K562 (cell line): ENCODE measurements around the gene FREM1. TPM values are rescaled to one million over a fixed set of nuclear protein-coding genes. Genes with fewer than 3 reads are reported as not detected.

Experiments used
- ATAC-seq: fragments of 200-7000 bp; cut with Tn5 transposase; 3 replicates; pipeline ENCODE4 v1.9.1; 2020; ENCODE audit warnings: moderate library complexity
- BruUV-seq: library from RNA; stranded (reverse); fragments of 400-500 nt; replicated peaks from 2 replicates; lab custom pipeline; 2021; lab: Mats Ljungman, UMichigan
- CTCF ChIA-PET: fragments of 300-600 bp; formaldehyde crosslinking; extraction: SDS; loops from one replicate; lab custom pipeline; 2021; ENCODE audit warnings: low intra/inter-chr PET ratio; lab: Yijun Ruan, JAX
- POLR2A ChIA-PET: fragments of 300-600, 350-650 bp; sonication (Branson Sonifier 250); formaldehyde crosslinking; extraction: SDS; loops from one replicate; lab custom pipeline; 2021; ENCODE audit warnings: antibody characterized with exemption, inconsistent platforms; lab: Yijun Ruan, JAX
- DNase-seq, 4 experiments: peaks; one replicate each; pipeline versions ENCODE4 v3.0.0 to v3.0.0-alpha.2; 2011 to 2018; ENCODE audit warnings: low spot score in 3 of 4, mixed read lengths in 3 of 4; ENCODE audit errors: extremely low read depth in 1 of 4
- FAIRE-seq: peaks from 2 replicates; lab custom pipeline; 2011; peaks lifted over from hg19 to GRCh38; lab: Jason Lieb, UNC
- H2AFZ ChIP-seq: 2 replicates; pipeline ENCODE4 v1.6.0; 2011; ENCODE audit warnings: low read depth, low read length, control low read depth, inconsistent platforms
- H3K27ac ChIP-seq: fragments of 200-600 bp; 3 replicates; pipeline ENCODE4 v1.8.0; 2011; ENCODE audit warnings: low read depth, mild to moderate bottlenecking, control low read depth, inconsistent platforms, low read length, moderate library complexity, mixed read lengths; ENCODE audit errors: extremely low read depth
- H3K27me3 ChIP-seq, 2 experiments: fragments of 300-600 bp in 1 of 2; 2 replicates in 1 of 2; 3 replicates in 1 of 2; pipeline versions ENCODE4 v1.6.0 to v1.8.0; 2011; ENCODE audit warnings: inconsistent platforms in 2 of 2, low read length in 2 of 2, mild to moderate bottlenecking in 1 of 2, mixed read lengths in 1 of 2, moderate library complexity in 1 of 2; ENCODE audit not compliant: control insufficient read depth in 2 of 2, insufficient read depth in 2 of 2
- H3K36me3 ChIP-seq: fragments of 300-600 bp; 3 replicates; pipeline ENCODE4 v1.8.0; 2011; ENCODE audit warnings: mild to moderate bottlenecking, low read length, inconsistent platforms; ENCODE audit not compliant: control insufficient read depth, insufficient read depth
- H3K4me1 ChIP-seq, 2 experiments: fragments of 200-600 bp in 1 of 2; replicated peaks in 1 of 2; 2 replicates in 1 of 2; 3 replicates in 1 of 2; pipeline versions ENCODE4 v1.5.1 to v1.8.0; 2011; ENCODE audit warnings: inconsistent platforms in 2 of 2, low read length in 2 of 2, mild to moderate bottlenecking in 1 of 2, mixed read lengths in 1 of 2, moderate library complexity in 1 of 2; ENCODE audit not compliant: control insufficient read depth in 2 of 2, insufficient read depth in 2 of 2
- H3K4me2 ChIP-seq: 2 replicates; pipeline ENCODE4 v1.6.1; 2011; ENCODE audit warnings: low read length, control low read depth, inconsistent platforms, mixed read lengths; ENCODE audit not compliant: insufficient read depth
- H3K4me3 ChIP-seq: fragments of 200-600 bp; sonication (generic), shearing (Covaris generic); 2 replicates; pipeline ENCODE4 v1.5.1; 2016; ENCODE audit warnings: control low read depth, inconsistent platforms
- H3K79me2 ChIP-seq: fragments of 200-600 bp; 3 replicates; pipeline ENCODE4 v1.8.0; 2011; ENCODE audit warnings: low read length, inconsistent platforms; ENCODE audit not compliant: control insufficient read depth, insufficient read depth
- H3K9ac ChIP-seq, 2 experiments: 2 replicates each; pipeline versions ENCODE4 v1.6.0 to v1.6.1; 2011; ENCODE audit warnings: low read depth in 2 of 2, low read length in 2 of 2, control low read depth in 1 of 2, inconsistent platforms in 1 of 2, mild to moderate bottlenecking in 1 of 2, mixed read lengths in 1 of 2; ENCODE audit not compliant: insufficient read depth in 1 of 2
- H3K9me1 ChIP-seq: one replicate; pipeline ENCODE4 v1.6.0; 2011; ENCODE audit warnings: inconsistent platforms, mild to moderate bottlenecking, low read length, moderate library complexity; ENCODE audit not compliant: control insufficient read depth, insufficient read depth
- H3K9me3 ChIP-seq: replicated peaks from 2 replicates; pipeline ENCODE4 v1.5.1; 2011; ENCODE audit warnings: low read depth, low read length, inconsistent platforms; ENCODE audit not compliant: control insufficient read depth, insufficient read depth
- H4K20me1 ChIP-seq: replicated peaks from 2 replicates; pipeline ENCODE4 v1.6.1; 2011; ENCODE audit warnings: low read length, inconsistent platforms, mixed read lengths; ENCODE audit not compliant: control insufficient read depth, insufficient read depth
- BACH1 ChIP-seq: fragments of 200-800 bp; sonication (Bioruptor generic); IDR thresholded peaks from 2 replicates; pipeline ENCODE4 v1.6.1; 2016; ENCODE audit warnings: missing genetic modification characterization, missing compliant biosample characterization
- DACH1 ChIP-seq: fragments of 450-650 bp; IDR thresholded peaks from 2 replicates; pipeline ENCODE4 v1.6.1; 2018; ENCODE audit not compliant: partially characterized antibody
- ELF1 ChIP-seq: fragments of 200-800 bp; sonication (Bioruptor generic); IDR thresholded peaks from 2 replicates; pipeline ENCODE4 v1.6.1; 2016; ENCODE audit warnings: missing genetic modification characterization, missing compliant biosample characterization
- ELK1 ChIP-seq: sonication (generic); formaldehyde crosslinking; IDR thresholded peaks from 2 replicates; pipeline ENCODE4 v1.8.1; 2022; ENCODE audit warnings: missing genetic modification reagents
- GTF2B ChIP-seq: IDR thresholded peaks from 2 replicates; pipeline ENCODE4 v1.6.1; 2011; ENCODE audit not compliant: insufficient read length; ENCODE audit errors: extremely low read depth
- PYGO2 ChIP-seq: fragments of 450-650 bp; IDR thresholded peaks from 2 replicates; pipeline ENCODE4 v1.6.1; 2016; ENCODE audit warnings: mild to moderate bottlenecking, missing genetic modification characterization, moderate library complexity, missing compliant biosample characterization
- SIN3B ChIP-seq: fragments of 450-650 bp; IDR thresholded peaks from 2 replicates; pipeline ENCODE4 v1.6.1; 2017; ENCODE audit warnings: low read depth, mild to moderate bottlenecking, moderate library complexity
- STAT5B ChIP-seq: fragments of 250-450 bp; sonication (Bioruptor Pico); IDR thresholded peaks from 2 replicates; pipeline ENCODE4 v1.8.0; 2021; ENCODE audit warnings: mild to moderate bottlenecking, inconsistent platforms
- XRCC5 ChIP-seq: fragments of 200-400 bp; formaldehyde crosslinking; IDR thresholded peaks from 2 replicates; pipeline ENCODE4 v1.6.1; 2017; ENCODE audit warnings: low read depth, mild to moderate bottlenecking, low read length
- ZBTB12 ChIP-seq: fragments of 250-450 bp; sonication (Bioruptor Pico); IDR thresholded peaks from 2 replicates; pipeline ENCODE4 v1.4.0; 2020
- ZNF232 ChIP-seq: sonication (generic); formaldehyde crosslinking; IDR thresholded peaks from 2 replicates; pipeline ENCODE4 v1.8.0; 2022; ENCODE audit warnings: mild to moderate bottlenecking, missing genetic modification reagents
- ZNF277 ChIP-seq: fragments of 250-450 bp; sonication (Bioruptor Pico); IDR thresholded peaks from 2 replicates; pipeline ENCODE4 v1.8.0; 2022; ENCODE audit warnings: inconsistent platforms, mild to moderate bottlenecking, moderate library complexity, borderline replicate concordance
- ZNF644 ChIP-seq: fragments of 200-800 bp; sonication (Bioruptor generic); IDR thresholded peaks from 2 replicates; pipeline ENCODE4 v1.6.1; 2016; ENCODE audit warnings: low read depth, missing genetic modification characterization, missing compliant biosample characterization
- ZNF780A ChIP-seq: fragments of 250-450 bp; sonication (Bioruptor Pico); IDR thresholded peaks from 2 replicates; pipeline ENCODE4 v1.5.0; 2021; ENCODE audit warnings: mild to moderate bottlenecking
- WGBS: fragments of 100-300 bp; shearing (Covaris generic); methylation state at CpG from one replicate; pipeline ENCODE4 v1.1.6; 2016; ENCODE audit warnings: low coverage, mixed read lengths; ENCODE audit not compliant: insufficient coverage; ENCODE audit errors: missing lambda C conversion rate; 5-methylcytosine and 5-hydroxymethylcytosine counted together
- in situ Hi-C: fragments of 300-500 bp; cut with MboI; formaldehyde crosslinking; loops from 4 replicates; pipeline ENCODE4 v1.15.0; 2018; ENCODE audit warnings: inconsistent platforms, mixed read lengths
- intact Hi-C: fragments of 100-400 bp; cut with micrococcal nuclease; formaldehyde crosslinking; loops from 2 replicates; pipeline ENCODE4 v1.14.2; 2022
- polyA plus RNA-seq, 8 experiments: library from polyadenylated mRNA; depleted of rRNA in 4 of 8; stranded (reverse) in 5 of 8; unstranded in 3 of 8; fragments of >200 nt; fragmentation: Nextera tagmentation in 2 of 8; fragmentation: Illumina TruSeq in 1 of 8; extraction: Ambion mirVana in 2 of 8; extraction: Trizol in 1 of 8; gene quantifications; 2 replicates each; pipeline versions ENCODE4 v1.2.1 to v1.2.3, GENCODE V29; 2011 to 2014; ENCODE audit warnings: inconsistent platforms in 1 of 8, missing spikeins in 1 of 8
- total RNA-seq, 7 experiments: library from RNA; depleted of rRNA in 6 of 7; stranded (reverse); fragments of >200 nt in 6 of 7; fragmentation: Illumina TruSeq in 2 of 7; extraction: Trizol in 2 of 7; gene quantifications; 2 replicates each; pipeline versions ENCODE4 v1.2.1 to v1.2.3, GENCODE V29; 2011 to 2021; ENCODE audit warnings: low replicate concordance in 1 of 7
- TF ChIP-seq, protein P1 (sequence below): fragments of 200-800 bp; sonication (Bioruptor generic); IDR thresholded peaks from 2 replicates; pipeline ENCODE4 v1.6.1; 2017; ENCODE audit warnings: missing genetic modification characterization, missing compliant biosample characterization
- TF ChIP-seq, protein P2 (sequence below): fragments of 450-650 bp; formaldehyde crosslinking; IDR thresholded peaks from 2 replicates; pipeline ENCODE4 v1.4.0; 2022; ENCODE audit warnings: mild to moderate bottlenecking, moderate library complexity

Gene FREM1
- total and polyA plus RNA-seq, 9 of the 15 experiments (the other 6 are each of a cell fraction or from before 2014, with no cell fraction given), result 0.03 to 0.24 (median 0.13) TPM; not detected in 2

- CTCF ChIA-PET, result no interaction called here
- ATAC-seq, result no peak
- H3K9ac ChIP-seq, result no peak overlapping the region
- TF ChIP-seq, protein P1, sequence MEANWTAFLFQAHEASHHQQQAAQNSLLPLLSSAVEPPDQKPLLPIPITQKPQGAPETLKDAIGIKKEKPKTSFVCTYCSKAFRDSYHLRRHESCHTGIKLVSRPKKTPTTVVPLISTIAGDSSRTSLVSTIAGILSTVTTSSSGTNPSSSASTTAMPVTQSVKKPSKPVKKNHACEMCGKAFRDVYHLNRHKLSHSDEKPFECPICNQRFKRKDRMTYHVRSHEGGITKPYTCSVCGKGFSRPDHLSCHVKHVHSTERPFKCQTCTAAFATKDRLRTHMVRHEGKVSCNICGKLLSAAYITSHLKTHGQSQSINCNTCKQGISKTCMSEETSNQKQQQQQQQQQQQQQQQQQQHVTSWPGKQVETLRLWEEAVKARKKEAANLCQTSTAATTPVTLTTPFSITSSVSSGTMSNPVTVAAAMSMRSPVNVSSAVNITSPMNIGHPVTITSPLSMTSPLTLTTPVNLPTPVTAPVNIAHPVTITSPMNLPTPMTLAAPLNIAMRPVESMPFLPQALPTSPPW, result no peak
- no peak for TF ChIP-seq ELK1 (CRISPR knock-in tag)
- no peak for TF ChIP-seq STAT5B (CRISPR knock-in tag)
- no peak for TF ChIP-seq PYGO2 (tag)
- no peak for TF ChIP-seq DACH1
- TF ChIP-seq, protein P2, sequence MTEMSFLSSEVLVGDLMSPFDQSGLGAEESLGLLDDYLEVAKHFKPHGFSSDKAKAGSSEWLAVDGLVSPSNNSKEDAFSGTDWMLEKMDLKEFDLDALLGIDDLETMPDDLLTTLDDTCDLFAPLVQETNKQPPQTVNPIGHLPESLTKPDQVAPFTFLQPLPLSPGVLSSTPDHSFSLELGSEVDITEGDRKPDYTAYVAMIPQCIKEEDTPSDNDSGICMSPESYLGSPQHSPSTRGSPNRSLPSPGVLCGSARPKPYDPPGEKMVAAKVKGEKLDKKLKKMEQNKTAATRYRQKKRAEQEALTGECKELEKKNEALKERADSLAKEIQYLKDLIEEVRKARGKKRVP (CRISPR knock-in tag), result no peak
- no peak for TF ChIP-seq XRCC5
- TF ChIP-seq ZBTB12 (CRISPR knock-in tag), result no peak
- TF ChIP-seq ZNF644 (tag), result no peak
- TF ChIP-seq SIN3B, result no peak
- no peak for TF ChIP-seq ZNF232
- no peak for TF ChIP-seq ZNF780A
- TF ChIP-seq GTF2B, result no peak
- no peak for TF ChIP-seq ZNF277 (CRISPR knock-in tag)
- TF ChIP-seq ELF1 (tag), result no peak
- TF ChIP-seq BACH1 (tag), result no peak
Observed at GRCh38 chr9:14775917-14776316, 134.3 kb downstream of the FREM1 start.

More at GRCh38 chr9:14775917-14776316, 134.3 kb downstream of the FREM1 start:
- no peak for DNase-seq
- H3K4me2 ChIP-seq, result no peak overlapping the region
- no peaks in the 10 kb centered on the region; a peak in 2 of 5 replicates for H3K4me1 ChIP-seq
- H3K9me1 ChIP-seq, result no peaks in the 10 kb centered on the region
- no TSS peak for BruUV-seq
- intact Hi-C loops (no loop called here), in situ Hi-C loops (no loop called here)
- H4K20me1 ChIP-seq, result no peaks in the 10 kb centered on the region
- no peaks in the 10 kb centered on the region for H3K9me3 ChIP-seq
- POLR2A ChIA-PET, result interaction anchor here (0.6 kb wide), 1 partner anchor 14 kb away, joined by 5 read pairs; no protein-coding TSS in a partner anchor
- H3K27ac ChIP-seq, result no peak overlapping the region
- H3K79me2 ChIP-seq, result no peaks in the 10 kb centered on the region
- FAIRE-seq, result no peak
- 4% methylated on average over 7 of the region's 7 CpGs for WGBS
- H3K4me3 ChIP-seq, result no peak overlapping the region
- H3K27me3 ChIP-seq, result no peaks in the 10 kb centered on the region
- H2AFZ ChIP-seq, result no peak overlapping the region
- H3K36me3 ChIP-seq, result no peaks in the 10 kb centered on the region
